Measurements from ENCODE around the gene CCDC136. TPM values are rescaled to one million over a fixed set of nuclear protein-coding genes. Genes with fewer than 3 reads are reported as not detected.

The CCDC136 gene
- total RNA-seq, 1 donor from 2014 or later = 0.76 TPM

- no peak for ATAC-seq
These were observed 15.4 kb downstream of the CCDC136 start for GRCh38 chr7:128807191-128807590.

- ATAC-seq = no peak
These were observed 17.6 kb downstream of the CCDC136 start for GRCh38 chr7:128809363-128809762.

- ATAC-seq = no peak
These were observed 18.7 kb downstream of the CCDC136 start for GRCh38 chr7:128810473-128810872.

- no peak for ATAC-seq
These were observed 19.2 kb downstream of the CCDC136 start for GRCh38 chr7:128810997-128811396.

- no peak for ATAC-seq
These were observed 20.1 kb downstream of the CCDC136 start for GRCh38 chr7:128811631-128812430.

- ATAC-seq = peak; percentile 19
These were observed 20.9 kb downstream of the CCDC136 start for GRCh38 chr7:128812514-128813168.

GRCh38 chr7:128814499-128814898 is 22.7 kb downstream of the CCDC136 start:
- no peak for ATAC-seq

- peak; percentile 67 for ATAC-seq
These were observed 23.6 kb downstream of the CCDC136 start for GRCh38 chr7:128815289-128815942.

GRCh38 chr7:128818694-128819093 is 26.9 kb downstream of the CCDC136 start:
- no peak for ATAC-seq

GRCh38 chr7:128821724-128822123 is 30.0 kb downstream of the CCDC136 start:
- no peak for ATAC-seq

GRCh38 chr7:128826512-128826911 is 34.7 kb downstream of the CCDC136 start:
- no peak for ATAC-seq

- peak; percentile 36 for ATAC-seq
These were observed 35.1 kb downstream of the CCDC136 start for GRCh38 chr7:128826916-128827247.

- peak; percentile 82 for ATAC-seq
These were observed 35.6 kb downstream of the CCDC136 start for GRCh38 chr7:128827248-128827958.

GRCh38 chr7:128827971-128828711 is 36.4 kb downstream of the CCDC136 start:
- no peak for ATAC-seq

GRCh38 chr7:128829391-128830166 is 37.8 kb downstream of the CCDC136 start:
- no peak for ATAC-seq

- peak; percentile 42 for ATAC-seq
These were observed 38.7 kb downstream of the CCDC136 start, which contains the start of gene FLNC for GRCh38 chr7:128830231-128831177. TSS of gene FLNC (plus strand) at chr7:128830406. CDS start at chr7:128830638, 232 bp downstream.

- ATAC-seq = no peak
These were observed 39.6 kb downstream of the CCDC136 start for GRCh38 chr7:128831178-128831993.

GRCh38 chr7:128831994-128832879 is 40.5 kb downstream of the CCDC136 start:
- no peak for ATAC-seq
